SW480 (cell line): ENCODE results near the gene LARGE1.

Source experiments
- DNase-seq: peaks from one replicate; pipeline ENCODE4 v3.0.0-alpha.2; 2016; ENCODE audit warnings: low spot score

The LARGE1 gene

GRCh38 chr22:33772745-33773144 lies 147.5 kb downstream of the LARGE1 start:
- no peak for DNase-seq

- DNase-seq = no peak
Observed at GRCh38 chr22:33771136-33771535, 149.1 kb downstream of the LARGE1 start.

DNA sequence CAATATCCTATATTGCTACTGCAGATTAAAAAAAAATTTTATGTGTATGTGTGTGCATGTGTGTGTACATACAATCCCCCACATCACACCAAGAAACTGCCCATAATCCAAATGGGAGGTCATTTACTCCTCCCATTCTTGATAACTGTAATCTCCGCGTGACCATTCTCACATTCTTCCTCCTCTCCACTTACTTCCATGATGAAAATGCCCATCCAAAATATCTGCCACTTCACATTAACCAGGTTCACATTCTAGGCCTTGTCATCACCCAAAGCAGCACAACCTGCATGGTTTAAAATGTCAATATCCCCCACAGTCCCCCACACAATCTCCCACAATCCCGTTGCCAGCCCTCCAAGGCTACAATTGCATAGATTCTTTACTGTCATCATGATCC lies 149.6 kb downstream of the LARGE1 start:
- DNase-seq = no peak

- DNase-seq = no peak
Observed at GRCh38 chr22:33766091-33766490, 154.2 kb downstream of the LARGE1 start.

DNA sequence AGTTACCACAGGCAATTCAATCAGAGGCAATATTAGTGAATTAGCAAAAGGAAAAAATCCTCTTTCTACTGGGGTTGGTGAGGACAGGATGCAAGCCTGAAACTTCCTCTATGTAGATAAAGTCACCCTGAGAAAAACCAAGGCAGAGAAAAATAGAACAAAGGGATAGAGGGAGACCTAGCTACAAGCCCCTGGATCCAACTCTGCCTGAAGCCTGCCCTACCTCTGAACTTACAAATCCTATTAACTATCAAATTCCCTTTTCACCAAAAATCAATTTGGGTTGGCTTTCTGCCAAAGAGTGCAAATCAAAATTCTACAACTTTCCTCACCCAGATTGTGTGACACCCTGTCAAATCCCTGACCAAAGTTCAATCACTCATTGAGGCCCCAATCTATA lies 161.3 kb downstream of the LARGE1 start:
- no peak for DNase-seq

GRCh38 chr22:33757802-33758483 lies 162.3 kb downstream of the LARGE1 start:
- no peak for DNase-seq

DNA sequence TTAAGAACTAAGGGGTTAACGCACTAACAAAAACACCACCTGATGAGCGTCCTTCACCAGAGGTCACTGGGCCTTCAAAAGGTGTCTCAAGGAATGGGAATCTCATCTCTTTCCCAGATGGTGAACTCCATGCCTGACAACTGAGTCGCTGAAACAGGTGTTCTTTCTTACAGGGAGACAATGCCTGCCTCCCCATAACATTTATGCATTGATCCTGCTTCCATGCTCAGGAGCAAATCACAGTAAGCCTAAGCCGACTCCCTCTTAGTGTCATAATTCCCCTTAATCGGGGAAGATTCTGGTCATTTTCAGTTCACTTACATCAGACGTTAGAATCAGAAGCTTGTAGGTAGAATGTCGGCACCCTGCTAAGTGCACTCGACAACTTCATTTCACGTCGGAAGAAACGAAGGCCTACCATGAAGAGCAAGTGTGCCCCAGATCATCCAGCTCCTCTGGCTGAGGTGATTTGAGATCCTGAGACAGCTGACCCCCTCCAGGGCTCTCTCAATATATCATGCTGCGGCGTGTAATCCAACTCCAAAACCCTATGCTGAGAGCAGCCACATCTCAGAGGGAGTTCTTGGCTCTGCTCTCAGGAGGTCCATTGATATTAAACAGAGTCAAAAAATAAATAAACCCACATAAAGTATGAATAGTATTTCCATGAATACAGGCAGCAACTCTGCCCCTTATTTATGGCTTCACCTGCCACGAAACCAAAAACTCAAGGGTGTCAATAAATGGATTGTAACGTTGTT lies 163.1 kb downstream of the LARGE1 start:
- no peak for DNase-seq

- no peak for DNase-seq
Observed at GRCh38 chr22:33756508-33756949, 163.7 kb downstream of the LARGE1 start.

GRCh38 chr22:33748714-33749113 lies 171.6 kb downstream of the LARGE1 start:
- no peak for DNase-seq

DNA sequence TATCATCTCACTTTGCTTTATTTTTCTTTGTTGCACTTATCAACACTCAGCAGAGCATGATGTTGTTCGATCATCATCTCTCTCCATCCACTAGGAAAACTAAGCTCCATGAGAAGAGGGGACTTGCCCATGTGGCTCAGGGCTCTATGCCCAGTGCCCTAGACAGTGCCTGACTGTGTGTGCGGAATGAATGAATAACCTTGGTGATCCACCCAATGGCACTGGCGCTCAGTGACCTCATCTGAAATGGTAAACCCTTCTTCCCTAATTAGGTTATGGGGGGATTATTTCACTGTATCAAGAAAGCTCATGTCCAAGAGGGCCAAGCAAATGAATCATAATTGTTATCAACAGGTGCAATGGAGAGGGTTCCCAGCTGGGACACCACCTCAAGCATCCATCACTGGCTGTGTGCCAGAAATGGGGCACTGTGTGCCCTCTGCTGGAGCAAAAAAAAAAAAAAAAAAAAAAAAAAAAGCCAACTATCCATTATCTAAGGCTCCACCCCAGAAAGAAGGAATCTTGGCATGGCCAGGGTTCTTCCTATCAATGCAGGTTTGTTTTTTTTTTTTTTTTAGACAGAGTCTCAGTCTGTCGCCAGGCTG lies 172.6 kb downstream of the LARGE1 start:
- DNase-seq = no peak

GRCh38 chr22:33747029-33747428 lies 173.2 kb downstream of the LARGE1 start:
- DNase-seq = no peak

DNA sequence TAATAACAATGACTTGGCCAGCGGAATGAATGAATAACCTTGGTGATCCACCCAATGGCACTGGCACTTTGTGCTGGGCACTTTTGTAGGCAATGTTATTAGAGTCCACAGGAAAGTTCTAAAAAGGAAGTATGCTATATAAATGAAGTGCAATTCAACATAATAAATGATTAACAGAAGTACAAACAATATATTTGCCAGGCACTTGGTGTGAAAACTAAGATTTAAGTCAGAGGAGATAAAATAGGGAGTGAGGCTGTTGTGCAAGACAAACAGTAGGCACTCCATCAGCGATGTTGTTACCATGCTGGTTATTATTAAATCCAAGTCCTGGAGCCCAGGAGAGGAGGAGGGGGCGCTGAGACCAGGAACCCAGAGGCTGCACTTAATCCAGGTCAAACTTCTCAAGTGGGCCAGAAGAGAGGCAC lies 173.8 kb downstream of the LARGE1 start:
- DNase-seq = no peak

DNA sequence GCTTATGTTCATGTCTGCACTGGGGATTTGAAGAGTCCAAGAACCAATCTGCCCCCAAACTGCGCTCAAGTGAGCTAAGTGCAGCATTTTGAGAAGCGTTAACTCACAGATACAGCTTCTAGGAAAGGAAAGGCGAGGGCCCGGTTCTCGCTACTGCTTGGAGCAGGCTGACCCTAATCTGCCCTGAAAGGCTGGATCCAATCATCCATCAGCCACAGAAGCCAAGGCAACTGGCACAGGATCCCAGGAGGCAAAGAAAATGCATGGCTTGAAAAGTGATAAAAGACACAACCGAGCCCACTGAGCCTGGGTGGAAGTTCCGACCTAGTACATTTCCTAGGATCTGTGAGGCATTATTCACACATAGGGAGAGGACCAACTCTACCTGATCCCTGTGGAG lies 174.8 kb downstream of the LARGE1 start:
- no peak for DNase-seq

GRCh38 chr22:33743756-33744155 lies 176.5 kb downstream of the LARGE1 start:
- DNase-seq = no peak

GRCh38 chr22:33741025-33741424 lies 179.3 kb downstream of the LARGE1 start:
- no peak for DNase-seq

GRCh38 chr22:33739516-33739915 lies 180.8 kb downstream of the LARGE1 start:
- DNase-seq = no peak

DNA sequence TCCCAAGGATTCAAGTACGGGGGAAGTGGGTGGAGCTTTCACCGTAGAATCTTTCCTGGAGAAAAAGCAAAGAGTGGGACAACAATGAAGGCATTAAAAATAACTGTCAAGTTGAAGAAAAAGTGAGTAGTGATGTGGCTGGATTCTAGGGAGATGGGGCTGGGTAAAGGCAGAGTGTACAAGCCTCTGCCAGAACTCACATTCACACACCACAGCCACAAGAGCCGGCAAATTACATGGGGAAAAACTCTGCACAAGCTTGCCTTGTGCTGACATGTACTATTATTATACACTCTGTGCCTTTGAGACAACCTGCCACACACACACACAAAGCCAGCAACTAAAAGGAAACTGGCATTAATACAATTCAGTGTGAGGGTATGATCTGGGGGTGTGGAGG lies 182.6 kb downstream of the LARGE1 start:
- no peak for DNase-seq

DNA sequence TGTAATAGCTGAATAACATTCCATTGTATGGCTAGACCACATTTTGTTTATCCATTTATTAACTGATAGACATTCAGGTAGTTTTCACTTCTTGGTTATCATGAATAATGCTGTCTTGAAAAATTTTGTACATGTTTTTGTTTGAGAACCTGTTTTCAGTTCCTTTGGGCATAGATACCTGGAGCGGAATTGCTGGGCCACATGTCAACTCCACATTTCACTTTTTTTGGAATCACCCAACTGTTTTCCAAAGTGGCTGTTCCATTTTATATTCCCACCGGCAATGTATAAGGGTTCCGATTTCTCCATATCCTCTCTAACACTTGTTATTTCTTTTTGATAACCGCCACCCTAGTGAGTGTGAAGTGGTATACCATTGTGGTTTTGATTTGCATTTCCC lies 184.3 kb downstream of the LARGE1 start:
- DNase-seq = no peak

DNA sequence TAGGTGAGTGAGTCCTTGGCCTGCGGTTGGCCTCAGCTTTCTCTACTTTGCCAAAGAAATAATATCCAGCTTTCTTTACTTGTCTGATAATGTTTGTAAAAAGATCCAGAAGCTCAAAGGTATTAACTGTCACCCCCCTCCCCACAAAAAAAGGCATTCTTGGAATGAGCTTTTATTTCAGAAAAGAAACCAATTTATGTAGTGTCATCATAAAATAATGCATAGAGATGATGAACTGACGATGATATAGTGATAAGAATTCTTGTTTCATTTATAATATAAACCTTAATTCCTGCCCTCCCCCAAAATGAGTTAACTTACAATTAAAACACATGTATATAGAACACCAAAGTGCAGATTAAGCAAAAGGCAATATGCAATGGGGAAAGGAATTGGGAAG lies 191.4 kb downstream of the LARGE1 start:
- DNase-seq = no peak

DNA sequence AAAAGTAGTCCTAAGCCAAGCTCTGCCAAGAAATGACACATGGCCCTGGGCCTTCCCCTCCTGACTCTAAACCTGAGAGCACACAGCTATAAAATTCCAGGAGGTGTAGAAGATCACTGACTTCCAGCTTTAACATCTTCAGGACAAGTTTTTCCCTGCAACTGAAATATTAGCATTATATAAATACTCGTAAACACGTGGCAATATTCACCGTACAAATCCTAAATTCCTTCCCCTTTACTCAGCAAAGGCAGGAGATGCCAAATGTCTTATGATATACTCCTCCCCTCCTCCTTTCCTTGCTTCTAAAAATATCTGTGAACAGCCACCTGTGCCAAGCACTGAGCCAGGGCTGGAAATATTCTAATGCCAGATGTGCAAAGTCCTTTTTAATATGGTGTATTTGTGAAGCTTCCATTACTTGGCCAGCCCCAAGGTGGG lies 194.0 kb downstream of the LARGE1 start:
- DNase-seq = no peak

DNA sequence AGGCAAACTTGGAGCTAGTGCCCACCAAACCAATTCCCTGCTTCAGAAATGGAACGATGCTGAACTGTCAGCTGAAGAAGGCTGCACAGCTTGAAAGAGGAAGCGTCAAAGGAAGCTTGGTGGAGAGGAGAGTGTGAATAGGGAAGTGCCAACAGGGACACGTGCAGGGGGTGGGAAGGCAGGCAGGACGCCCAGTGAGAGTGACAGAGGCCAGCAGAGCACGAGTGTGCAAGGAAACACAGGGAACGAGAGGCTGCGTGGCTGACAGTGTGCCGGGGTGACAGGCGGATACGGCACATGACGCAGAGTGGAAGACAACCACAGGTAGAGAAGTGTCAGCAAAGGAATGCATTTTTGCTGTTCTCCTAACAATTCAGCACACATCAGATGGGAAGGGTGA lies 196.4 kb downstream of the LARGE1 start:
- no peak for DNase-seq

GRCh38 chr22:33722816-33723215 lies 197.5 kb downstream of the LARGE1 start:
- no peak for DNase-seq

- DNase-seq = no peak
Observed at GRCh38 chr22:33720166-33720878, 200.0 kb downstream of the LARGE1 start.
